Astrocyte of the cerebellum (primary cell): Measurements from ENCODE around the gene UGT1A9.

ENCODE experiments used
- DNase-seq: peaks from one replicate; pipeline ENCODE4 v3.0.0-alpha.2; 2011; ENCODE audit warnings: low read depth
- H3K4me3 ChIP-seq: 2 replicates; pipeline ENCODE4 v1.5.1; 2011; ENCODE audit warnings: mild to moderate bottlenecking, low read depth, low read length, moderate library complexity
- CTCF ChIP-seq: IDR thresholded peaks from 2 replicates; pipeline ENCODE4 v1.5.1; 2012; ENCODE audit warnings: low read length, low read depth, moderate library complexity, mild to moderate bottlenecking; ENCODE audit errors: missing control alignments
- in situ Hi-C: cut with HindIII; loops from 2 replicates; pipeline ENCODE4 v1.10.0; 2017; ENCODE audit warnings: low sequenced_read_pairs

Gene UGT1A9

GRCh38 chr2:233816771-233817170 is 145.1 kb downstream of the UGT1A9 start:
- H3K4me3 ChIP-seq, result no peak overlapping the region
- DNase-seq, result no peak
- no peak for TF ChIP-seq CTCF
- in situ Hi-C loops, result no loop called here

GRCh38 chr2:233817361-233817911 is 145.7 kb downstream of the UGT1A9 start:
- in situ Hi-C loops, result no loop called here
- DNase-seq, result no peak
- TF ChIP-seq CTCF, result no peak
- no peak overlapping the region for H3K4me3 ChIP-seq

- TF ChIP-seq CTCF, result no peak
- no peak overlapping the region for H3K4me3 ChIP-seq
- DNase-seq, result no peak
- in situ Hi-C loops, result no loop called here
These were observed 146.4 kb downstream of the UGT1A9 start for GRCh38 chr2:233817995-233818638.

- no peak for DNase-seq
- in situ Hi-C loops, result no loop called here
- TF ChIP-seq CTCF, result no peak
These were observed 147.2 kb downstream of the UGT1A9 start for GRCh38 chr2:233818639-233819621.

GRCh38 chr2:233819884-233820773 is 148.4 kb downstream of the UGT1A9 start:
- DNase-seq, result no peak
- H3K4me3 ChIP-seq, result no peak overlapping the region
- in situ Hi-C loops, result no loop called here
- no peak for TF ChIP-seq CTCF

More at GRCh38 chr2:233818639-233819621, 147.2 kb downstream of the UGT1A9 start:
- H3K4me3 ChIP-seq, result no peak overlapping the region

- no peak overlapping the region for H3K4me3 ChIP-seq
- no peak for DNase-seq
- in situ Hi-C loops, result no loop called here
- no peak for TF ChIP-seq CTCF
These were observed 149.0 kb downstream of the UGT1A9 start for GRCh38 chr2:233820774-233821105.
